Subcutaneous abdominal adipose tissue (tissue), 5 donors: ENCODE measurements around the gene RNU5D-1.

Source experiments
- H3K27ac ChIP-seq: one replicate; pipeline ENCODE4 v1.7.0; 2013; ENCODE audit warnings: low read depth, mild to moderate bottlenecking, inconsistent platforms, low read length, moderate library complexity
- H3K27me3 ChIP-seq, 5 donors: one replicate each; pipeline ENCODE4 v1.7.0; 2013; ENCODE audit warnings: low read length in 5 of 5, inconsistent platforms in 1 of 5; ENCODE audit not compliant: control insufficient read depth in 5 of 5, insufficient read depth in 4 of 5
- H3K36me3 ChIP-seq, 5 donors: one replicate each; pipeline ENCODE4 v1.7.0; 2013; ENCODE audit warnings: low read length in 5 of 5; ENCODE audit not compliant: control insufficient read depth in 5 of 5, insufficient read depth in 5 of 5
- H3K4me1 ChIP-seq, 5 donors: one replicate each; pipeline ENCODE4 v1.7.0; 2013; ENCODE audit warnings: low read length in 5 of 5, mild to moderate bottlenecking in 3 of 5, moderate library complexity in 1 of 5; ENCODE audit not compliant: control insufficient read depth in 5 of 5, insufficient read depth in 5 of 5
- H3K4me3 ChIP-seq, 5 donors: one replicate each; pipeline ENCODE4 v1.7.0; 2013; ENCODE audit warnings: low read length in 5 of 5, low read depth in 1 of 5
- H3K9ac ChIP-seq, 5 donors: one replicate each; pipeline ENCODE4 v1.7.0; 2013; ENCODE audit warnings: low read length in 5 of 5, mild to moderate bottlenecking in 4 of 5, moderate library complexity in 3 of 5
- H3K9me3 ChIP-seq, 5 donors: one replicate each; pipeline ENCODE4 v1.7.0; 2013; ENCODE audit warnings: low read length in 5 of 5; ENCODE audit not compliant: control insufficient read depth in 5 of 5
- donor health status: healthy.
- donor health status: healthy.
- donor health status: healthy.
- donor health status: healthy.
- donor health status: healthy.

RNU5D-1 gene

GRCh38 chr1:44693159-44693558 lies 37.8 kb downstream of the RNU5D-1 start:
- Histone ChIP-seq H3K27ac (no peak overlapping the region), H3K27me3 (no peaks in the 10 kb centered on the region), H3K36me3 (no peaks in the 10 kb centered on the region), H3K9me3 (no peaks in the 10 kb centered on the region), H3K4me1 (peaks cover 0 to 2% (median 0%) of the 10 kb centered on the region in 5 donors), H3K9ac (no peak overlapping the region), H3K4me3 (no peak overlapping the region)

GRCh38 chr1:44689447-44689765 lies 41.6 kb downstream of the RNU5D-1 start:
- Histone ChIP-seq H3K4me3 (no peak overlapping the region), H3K27me3 (no peaks in the 10 kb centered on the region), H3K27ac (no peak overlapping the region), H3K9ac (no peak overlapping the region), H3K36me3 (no peaks in the 10 kb centered on the region), H3K4me1 (peaks cover 0 to 10% (median 5%) of the 10 kb centered on the region in 5 donors), H3K9me3 (no peaks in the 10 kb centered on the region)

- no peaks in the 10 kb centered on the region for H3K27me3 ChIP-seq
- H3K9ac ChIP-seq = no peak overlapping the region
- no peaks in the 10 kb centered on the region for H3K9me3 ChIP-seq
- no peak overlapping the region for H3K27ac ChIP-seq
- no peaks in the 10 kb centered on the region for H3K36me3 ChIP-seq
- no peak overlapping the region for H3K4me3 ChIP-seq
- peaks cover 0 to 12% (median 5%) of the 10 kb centered on the region in 5 donors for H3K4me1 ChIP-seq
Measured at GRCh38 chr1:44688760-44689446, 42.1 kb downstream of the RNU5D-1 start.

- peaks cover 0 to 12% (median 5%) of the 10 kb centered on the region in 5 donors for H3K4me1 ChIP-seq
- no peak overlapping the region for H3K4me3 ChIP-seq
- H3K9me3 ChIP-seq = no peaks in the 10 kb centered on the region
- H3K27me3 ChIP-seq = no peaks in the 10 kb centered on the region
- H3K27ac ChIP-seq = no peak overlapping the region
- H3K36me3 ChIP-seq = no peaks in the 10 kb centered on the region
- no peak overlapping the region for H3K9ac ChIP-seq
Measured at GRCh38 chr1:44685881-44686280, 45.1 kb downstream of the RNU5D-1 start.

- H3K27ac ChIP-seq = no peak overlapping the region
- H3K9ac ChIP-seq = no peak overlapping the region
- no peaks in the 10 kb centered on the region for H3K27me3 ChIP-seq
Measured at GRCh38 chr1:44685218-44685617, 45.8 kb downstream of the RNU5D-1 start.

GRCh38 chr1:44684525-44684924 lies 46.4 kb downstream of the RNU5D-1 start:
- no peaks in the 10 kb centered on the region for H3K9me3 ChIP-seq

More at GRCh38 chr1:44685218-44685617, 45.8 kb downstream of the RNU5D-1 start:
- Histone ChIP-seq H3K4me3 (no peak overlapping the region), H3K4me1 (peaks cover 0 to 12% (median 5%) of the 10 kb centered on the region in 5 donors), H3K36me3 (no peaks in the 10 kb centered on the region), H3K9me3 (no peaks in the 10 kb centered on the region)

DNA sequence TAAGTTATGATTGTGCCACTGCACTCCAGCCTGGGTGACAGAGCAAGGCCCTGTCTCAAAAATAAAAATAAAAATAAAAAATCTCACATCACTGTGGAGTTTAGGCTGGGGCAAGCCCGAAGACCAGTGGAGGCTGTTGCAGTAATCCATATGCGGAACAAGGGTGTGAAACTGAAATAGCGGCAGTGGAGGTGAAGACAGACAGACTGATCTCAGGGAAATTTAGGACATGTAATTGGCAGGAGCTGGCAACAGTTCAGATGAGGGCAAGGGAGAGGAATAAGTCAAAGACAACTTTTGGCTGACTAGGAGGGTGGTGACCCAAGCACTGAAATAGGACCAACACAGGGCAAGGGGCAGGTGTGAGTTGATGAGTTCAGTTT lies 48.1 kb downstream of the RNU5D-1 start:
- Histone ChIP-seq H3K9me3 (no peaks in the 10 kb centered on the region), H3K36me3 (no peaks in the 10 kb centered on the region), H3K9ac (no peak overlapping the region), H3K4me3 (no peak overlapping the region), H3K27me3 (no peaks in the 10 kb centered on the region), H3K27ac (no peak overlapping the region), H3K4me1 (peaks cover 4 to 25% (median 20%) of the 10 kb centered on the region in 5 donors)

More at GRCh38 chr1:44684525-44684924, 46.4 kb downstream of the RNU5D-1 start:
- no peak overlapping the region for H3K9ac ChIP-seq
- H3K4me3 ChIP-seq = no peak overlapping the region
- no peak overlapping the region for H3K27ac ChIP-seq
- H3K36me3 ChIP-seq = no peaks in the 10 kb centered on the region
- H3K4me1 ChIP-seq = peaks cover 0 to 12% (median 5%) of the 10 kb centered on the region in 5 donors
- no peaks in the 10 kb centered on the region for H3K27me3 ChIP-seq

GRCh38 chr1:44681905-44682882 lies 48.8 kb downstream of the RNU5D-1 start:
- Histone ChIP-seq H3K27me3 (no peaks in the 10 kb centered on the region), H3K4me3 (no peak overlapping the region), H3K27ac (no peak overlapping the region), H3K36me3 (no peaks in the 10 kb centered on the region), H3K9me3 (no peaks in the 10 kb centered on the region), H3K9ac (no peak overlapping the region), H3K4me1 (peaks cover 6 to 32% (median 25%) of the 10 kb centered on the region in 5 donors)
